ENCODE measurements around the gene GLI1. TPM values are rescaled to one million over a fixed set of nuclear protein-coding genes. Genes with fewer than 3 reads are reported as not detected.

The GLI1 gene
- total RNA-seq, 1 donor from 2014 or later, result 5.8 TPM

DNA sequence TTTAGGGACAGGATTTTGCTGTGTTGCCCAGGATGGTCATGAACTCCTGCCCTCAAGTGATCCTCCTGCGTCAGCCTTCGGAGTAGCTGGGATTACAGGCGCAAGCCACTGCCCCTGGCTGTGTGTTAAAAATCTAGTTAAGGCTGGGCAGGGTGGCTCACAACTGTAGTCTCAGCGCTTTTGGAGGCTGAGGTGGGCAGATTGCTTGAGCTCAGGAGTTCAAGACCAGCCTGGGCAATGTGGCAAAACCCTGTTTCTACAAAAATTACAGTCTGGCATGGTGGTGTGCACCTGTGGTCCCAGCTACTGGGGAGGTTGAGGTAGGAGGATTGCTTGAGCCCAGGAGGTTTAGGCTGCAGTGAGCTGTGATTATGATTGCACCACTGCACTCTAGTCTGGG, 51.6 kb downstream of the GLI1 start:
- Mint-ChIP-seq H3K27me3 (ENCODE audit: low read depth, unreplicated experiment) (no peaks in the 10 kb centered on the region), H3K9me3 (ENCODE audit: unreplicated experiment) (no peaks in the 10 kb centered on the region), H3K27ac (ENCODE audit: unreplicated experiment) (no peak overlapping the region), H3K36me3 (ENCODE audit: low read depth, unreplicated experiment) (peaks cover 39% of the 10 kb centered on the region), H3K4me3 (ENCODE audit: unreplicated experiment) (no peak overlapping the region), H3K4me1 (ENCODE audit: low read depth, unreplicated experiment) (peaks cover 7% of the 10 kb centered on the region)
- Histone ChIP-seq H3K4me2 (ENCODE audit: low read length) (no peak overlapping the region), H3K79me2 (ENCODE audit: insufficient read depth, low read length) (no peaks in the 10 kb centered on the region), H2AFZ (ENCODE audit: low read depth, low read length) (no peak overlapping the region), H3K4me3 (ENCODE audit: insufficient read depth, low read depth, low read length) (no peak overlapping the region), H3K27me3 (ENCODE audit: insufficient read depth, low read length) (no peaks in the 10 kb centered on the region), H3K27ac (ENCODE audit: low read depth, low read length) (no peak overlapping the region), H4K20me1 (ENCODE audit: insufficient read depth, low read length) (peaks cover 42% of the 10 kb centered on the region), H3K36me3 (ENCODE audit: insufficient read depth, low read length) (peaks cover 47% of the 10 kb centered on the region), H3K9me3 (ENCODE audit: insufficient read depth, low read depth, low read length) (no peaks in the 10 kb centered on the region), H3K9ac (ENCODE audit: low read length) (no peak overlapping the region), H3K4me1 (ENCODE audit: insufficient read depth, low read length) (no peaks in the 10 kb centered on the region)
- TF ChIP-seq, protein P1, sequence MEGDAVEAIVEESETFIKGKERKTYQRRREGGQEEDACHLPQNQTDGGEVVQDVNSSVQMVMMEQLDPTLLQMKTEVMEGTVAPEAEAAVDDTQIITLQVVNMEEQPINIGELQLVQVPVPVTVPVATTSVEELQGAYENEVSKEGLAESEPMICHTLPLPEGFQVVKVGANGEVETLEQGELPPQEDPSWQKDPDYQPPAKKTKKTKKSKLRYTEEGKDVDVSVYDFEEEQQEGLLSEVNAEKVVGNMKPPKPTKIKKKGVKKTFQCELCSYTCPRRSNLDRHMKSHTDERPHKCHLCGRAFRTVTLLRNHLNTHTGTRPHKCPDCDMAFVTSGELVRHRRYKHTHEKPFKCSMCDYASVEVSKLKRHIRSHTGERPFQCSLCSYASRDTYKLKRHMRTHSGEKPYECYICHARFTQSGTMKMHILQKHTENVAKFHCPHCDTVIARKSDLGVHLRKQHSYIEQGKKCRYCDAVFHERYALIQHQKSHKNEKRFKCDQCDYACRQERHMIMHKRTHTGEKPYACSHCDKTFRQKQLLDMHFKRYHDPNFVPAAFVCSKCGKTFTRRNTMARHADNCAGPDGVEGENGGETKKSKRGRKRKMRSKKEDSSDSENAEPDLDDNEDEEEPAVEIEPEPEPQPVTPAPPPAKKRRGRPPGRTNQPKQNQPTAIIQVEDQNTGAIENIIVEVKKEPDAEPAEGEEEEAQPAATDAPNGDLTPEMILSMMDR (IDR thresholded peaks at IDR 0.05; ENCODE audit: insufficient read depth, low read depth, low read length), result no peak
- TF ChIP-seq EZH2 (IDR thresholded peaks at IDR 0.05; ENCODE audit: insufficient read depth, low read length), result no peak
- FAIRE-seq (no peak), DNase-seq (ENCODE audit: low read depth) (no peak)

- Mint-ChIP-seq H3K27ac (ENCODE audit: unreplicated experiment) (no peak overlapping the region), H3K36me3 (ENCODE audit: low read depth, unreplicated experiment) (peaks cover 37% of the 10 kb centered on the region), H3K27me3 (ENCODE audit: low read depth, unreplicated experiment) (no peaks in the 10 kb centered on the region), H3K9me3 (ENCODE audit: unreplicated experiment) (no peaks in the 10 kb centered on the region), H3K4me1 (ENCODE audit: low read depth, unreplicated experiment) (peaks cover 11% of the 10 kb centered on the region), H3K4me3 (ENCODE audit: unreplicated experiment) (no peak overlapping the region)
- DNase-seq (ENCODE audit: low read depth) (no peak), FAIRE-seq (no peak)
- H3K4me2 ChIP-seq (ENCODE audit: low read length), result no peak overlapping the region
- peaks cover 48% of the 10 kb centered on the region for H3K36me3 ChIP-seq (ENCODE audit: insufficient read depth, low read length)
- no peak overlapping the region for H3K27ac ChIP-seq (ENCODE audit: low read depth, low read length)
- no peak overlapping the region for H3K4me3 ChIP-seq (ENCODE audit: insufficient read depth, low read depth, low read length)
- no peak overlapping the region for H3K9ac ChIP-seq (ENCODE audit: low read length)
- H4K20me1 ChIP-seq (ENCODE audit: insufficient read depth, low read length), result peaks cover 48% of the 10 kb centered on the region
- H3K4me1 ChIP-seq (ENCODE audit: insufficient read depth, low read length), result no peaks in the 10 kb centered on the region
- no peak for TF ChIP-seq EZH2 (IDR thresholded peaks at IDR 0.05; ENCODE audit: insufficient read depth, low read length)
- TF ChIP-seq, protein P1 (IDR thresholded peaks at IDR 0.05; ENCODE audit: insufficient read depth, low read depth, low read length), result no peak
- H3K27me3 ChIP-seq (ENCODE audit: insufficient read depth, low read length), result no peaks in the 10 kb centered on the region
- no peak overlapping the region for H2AFZ ChIP-seq (ENCODE audit: low read depth, low read length)
- H3K79me2 ChIP-seq (ENCODE audit: insufficient read depth, low read length), result peaks cover 3% of the 10 kb centered on the region
- H3K9me3 ChIP-seq (ENCODE audit: insufficient read depth, low read depth, low read length), result no peaks in the 10 kb centered on the region
Measured at GRCh38 chr12:57511588-57512325, 52.2 kb downstream of the GLI1 start.

GRCh38 chr12:57512665-57513064, 53.1 kb downstream of the GLI1 start:
- peaks cover 12% of the 10 kb centered on the region for H3K79me2 ChIP-seq (ENCODE audit: insufficient read depth, low read length)
- no peak overlapping the region for H2AFZ ChIP-seq (ENCODE audit: low read depth, low read length)
- FAIRE-seq (no peak), DNase-seq (ENCODE audit: low read depth) (no peak)
- no peak for TF ChIP-seq EZH2 (IDR thresholded peaks at IDR 0.05; ENCODE audit: insufficient read depth, low read length)
- TF ChIP-seq, protein P1 (IDR thresholded peaks at IDR 0.05; ENCODE audit: insufficient read depth, low read depth, low read length), result no peak
- no peaks in the 10 kb centered on the region for H3K9me3 ChIP-seq (ENCODE audit: insufficient read depth, low read depth, low read length)
- H3K36me3 ChIP-seq (ENCODE audit: insufficient read depth, low read length), result peaks cover 57% of the 10 kb centered on the region
- no peak overlapping the region for H3K4me3 ChIP-seq (ENCODE audit: insufficient read depth, low read depth, low read length)
- no peaks in the 10 kb centered on the region for H3K27me3 ChIP-seq (ENCODE audit: insufficient read depth, low read length)
- no peak overlapping the region for H3K27ac ChIP-seq (ENCODE audit: low read depth, low read length)
- peaks cover 44% of the 10 kb centered on the region for H3K36me3 Mint-ChIP-seq (ENCODE audit: low read depth, unreplicated experiment)
- H3K4me3 Mint-ChIP-seq (ENCODE audit: unreplicated experiment), result no peak overlapping the region
- no peak overlapping the region for H3K4me2 ChIP-seq (ENCODE audit: low read length)
- H3K4me1 Mint-ChIP-seq (ENCODE audit: low read depth, unreplicated experiment), result peaks cover 20% of the 10 kb centered on the region
- H3K9me3 Mint-ChIP-seq (ENCODE audit: unreplicated experiment), result no peaks in the 10 kb centered on the region
- H3K9ac ChIP-seq (ENCODE audit: low read length), result no peak overlapping the region
- H3K4me1 ChIP-seq (ENCODE audit: insufficient read depth, low read length), result peaks cover 7% of the 10 kb centered on the region
- no peaks in the 10 kb centered on the region for H3K27me3 Mint-ChIP-seq (ENCODE audit: low read depth, unreplicated experiment)
- H3K27ac Mint-ChIP-seq (ENCODE audit: unreplicated experiment), result no peak overlapping the region
- H4K20me1 ChIP-seq (ENCODE audit: insufficient read depth, low read length), result peaks cover 57% of the 10 kb centered on the region

Data from astrocyte (in vitro differentiated cells and primary cell).